Chondrocyte (in vitro differentiated cells): ENCODE data around the gene PCNT. TPM values are rescaled to one million over a fixed set of nuclear protein-coding genes. Genes with fewer than 3 reads are reported as not detected.
"Not testable (repeated sequence)": the region's sequence is repeated elsewhere in the genome, so short reads cannot be mapped to it uniquely, and the experiment has no call there.

ENCODE experiments used
- DNase-seq: peaks from one replicate; pipeline ENCODE4 v3.0.0; 2021; ENCODE audit warnings: mixed read lengths, low spot score
- H3K27ac Mint-ChIP-seq: one replicate; pipeline ENCODE4 v1.8.0; 2021; ENCODE audit warnings: mild to moderate bottlenecking, moderate library complexity, mixed read lengths; ENCODE audit not compliant: unreplicated experiment
- H3K27me3 Mint-ChIP-seq: 2 replicates; pipeline ENCODE4 v1.8.0; 2021; ENCODE audit warnings: low read depth, mixed read lengths
- H3K36me3 Mint-ChIP-seq: 2 replicates; pipeline ENCODE4 v1.8.0; 2021; ENCODE audit warnings: low read depth, mixed read lengths
- H3K4me1 Mint-ChIP-seq: 2 replicates; pipeline ENCODE4 v1.8.0; 2021; ENCODE audit warnings: low read depth, mild to moderate bottlenecking, mixed read lengths
- H3K4me3 Mint-ChIP-seq: one replicate; pipeline ENCODE4 v1.8.0; 2021; ENCODE audit warnings: mild to moderate bottlenecking, moderate library complexity, mixed read lengths; ENCODE audit not compliant: unreplicated experiment
- H3K9me3 Mint-ChIP-seq: 2 replicates; pipeline ENCODE4 v1.8.0; 2021; ENCODE audit warnings: low read depth, mixed read lengths
- CTCF ChIP-seq: fragments of 200-600 bp; sonication (generic); IDR thresholded peaks from 2 replicates; pipeline ENCODE4 v1.5.0; 2021; ENCODE audit warnings: antibody characterized with exemption, mild to moderate bottlenecking, moderate library complexity
- total RNA-seq: library from RNA; stranded (reverse); gene quantifications from 3 replicates; pipeline ENCODE4 v1.2.1, GENCODE V29; 2021

PCNT gene
- total RNA-seq, 1 donor from 2014 or later: 29.9 TPM

GRCh38 chr21:46301759-46302158 lies 22.2 kb upstream of the PCNT start:
- no peaks in the 10 kb centered on the region for H3K9me3 Mint-ChIP-seq
- H3K36me3 Mint-ChIP-seq: peaks cover 6% of the 10 kb centered on the region
- no peaks in the 10 kb centered on the region for H3K27me3 Mint-ChIP-seq
- no peak for DNase-seq
- no peak overlapping the region for H3K4me3 Mint-ChIP-seq
- TF ChIP-seq CTCF: no peak
- H3K27ac Mint-ChIP-seq: no peak overlapping the region
- H3K4me1 Mint-ChIP-seq: no peaks in the 10 kb centered on the region

GRCh38 chr21:46304437-46304836 lies 19.5 kb upstream of the PCNT start:
- Mint-ChIP-seq H3K27ac (no peak overlapping the region), H3K4me3 (no peak overlapping the region), H3K27me3 (no peaks in the 10 kb centered on the region), H3K4me1 (no peaks in the 10 kb centered on the region), H3K9me3 (no peaks in the 10 kb centered on the region), H3K36me3 (peaks cover 9% of the 10 kb centered on the region)
- TF ChIP-seq CTCF: no peak
- no peak for DNase-seq

- Mint-ChIP-seq H3K9me3 (no peaks in the 10 kb centered on the region), H3K27ac (no peak overlapping the region), H3K36me3 (peaks cover 10% of the 10 kb centered on the region), H3K27me3 (no peaks in the 10 kb centered on the region), H3K4me1 (no peaks in the 10 kb centered on the region), H3K4me3 (no peak overlapping the region)
- DNase-seq: no peak
- TF ChIP-seq CTCF: no peak
Measured at GRCh38 chr21:46304955-46305354, 19.0 kb upstream of the PCNT start.

GRCh38 chr21:46307625-46308024 lies 16.3 kb upstream of the PCNT start:
- no peak for TF ChIP-seq CTCF
- no peak for DNase-seq
- Mint-ChIP-seq H3K4me3 (no peak overlapping the region), H3K4me1 (no peaks in the 10 kb centered on the region), H3K36me3 (peaks cover 10% of the 10 kb centered on the region), H3K9me3 (no peaks in the 10 kb centered on the region), H3K27me3 (no peaks in the 10 kb centered on the region), H3K27ac (no peak overlapping the region)

- no peak for DNase-seq
- peaks cover 10% of the 10 kb centered on the region for H3K36me3 Mint-ChIP-seq
- no peaks in the 10 kb centered on the region for H3K27me3 Mint-ChIP-seq
- no peak overlapping the region for H3K4me3 Mint-ChIP-seq
- H3K9me3 Mint-ChIP-seq: no peaks in the 10 kb centered on the region
- no peak overlapping the region for H3K27ac Mint-ChIP-seq
- no peaks in the 10 kb centered on the region for H3K4me1 Mint-ChIP-seq
- no peak for TF ChIP-seq CTCF
Measured at GRCh38 chr21:46308431-46308830, 15.5 kb upstream of the PCNT start.

GRCh38 chr21:46310260-46310659 lies 13.7 kb upstream of the PCNT start:
- H3K27me3 Mint-ChIP-seq, H3K27ac Mint-ChIP-seq, H3K4me3 Mint-ChIP-seq, DNase-seq, H3K4me1 Mint-ChIP-seq, H3K9me3 Mint-ChIP-seq, H3K36me3 Mint-ChIP-seq: not testable (repeated sequence)
